Loucy (cell line): ENCODE data around the gene SAMD4A.

ENCODE experiments used
- CTCF ChIP-seq: fragments of 200-600 bp; sonication (generic); conservative IDR thresholded peaks from 2 replicates; pipeline ENCODE4 v1.5.1; 2014; ENCODE audit warnings: mild to moderate bottlenecking, antibody characterized with exemption, low read length
- EZH2phosphoT487 ChIP-seq: fragments of 200-600 bp; IDR thresholded peaks from 2 replicates; pipeline ENCODE4 v1.6.1; 2018; ENCODE audit warnings: antibody characterized with exemption, mild to moderate bottlenecking, moderate library complexity, borderline replicate concordance

- TF ChIP-seq CTCF (no peak), EZH2phosphoT487 (no peak)
Measured at GRCh38 chr14:54570631-54571415, 3.9 kb downstream of the SAMD4A start.
